ENCODE measurements around the gene GMCL2.

GMCL2 gene

DNA sequence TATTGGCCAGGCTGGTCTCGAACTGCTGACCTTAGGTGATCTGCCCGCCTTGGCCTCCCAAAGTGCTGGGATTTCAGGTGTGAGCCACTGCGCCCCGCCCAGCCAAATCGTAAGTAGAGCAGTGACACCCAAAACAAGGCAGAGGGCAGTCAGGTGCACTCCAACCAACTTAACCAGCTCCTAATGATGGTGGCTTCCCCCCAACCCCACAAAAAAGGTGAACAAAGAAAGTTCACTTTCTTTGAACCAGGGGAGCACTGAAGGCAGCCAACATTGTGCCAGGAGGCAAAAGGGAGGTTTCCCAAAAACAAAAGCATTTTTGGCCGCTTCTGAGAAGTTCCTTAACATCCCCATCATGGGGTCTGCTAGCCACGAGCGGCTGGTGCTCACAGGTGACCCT, 9.6 kb downstream of the GMCL2 start:
- no peak for DNase-seq

DNA sequence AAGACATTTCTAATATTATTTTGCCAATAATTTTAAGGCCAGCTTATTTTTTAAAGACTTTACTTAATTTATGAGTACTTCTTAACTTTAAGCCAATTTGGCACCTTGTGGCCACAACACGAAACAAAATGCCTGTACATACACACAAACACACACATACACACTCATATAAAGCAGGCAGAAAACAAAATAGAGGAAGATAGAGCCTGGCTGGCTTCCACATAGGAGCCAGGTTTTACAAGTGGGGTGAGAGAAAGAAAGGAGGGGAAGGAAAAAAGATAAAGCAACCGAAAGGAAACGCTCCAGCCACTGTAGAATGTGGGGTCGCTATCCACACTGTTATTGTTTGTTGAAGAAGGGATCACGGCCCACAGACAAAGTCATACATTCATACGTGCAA, 10.4 kb downstream of the GMCL2 start:
- no peak for DNase-seq

DNA sequence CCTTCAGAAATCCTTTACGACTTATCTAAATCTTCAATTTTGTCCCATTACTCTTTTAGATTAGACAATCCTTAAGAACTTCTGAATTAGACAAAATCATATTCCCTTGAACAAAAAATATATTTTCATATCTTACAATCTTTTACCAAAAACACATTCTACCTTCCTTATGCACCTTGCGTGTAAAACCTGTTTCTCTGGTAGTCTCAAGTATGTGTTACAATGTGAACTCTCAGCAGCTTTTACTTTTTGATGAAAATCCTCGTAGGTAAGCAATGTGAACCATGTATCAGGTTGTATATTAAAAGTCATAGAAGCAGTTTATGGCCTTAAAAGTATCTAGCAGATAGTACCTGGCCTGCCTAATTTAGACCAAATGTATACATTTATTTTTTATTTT, 12.7 kb downstream of the GMCL2 start:
- no peak for DNase-seq

DNA sequence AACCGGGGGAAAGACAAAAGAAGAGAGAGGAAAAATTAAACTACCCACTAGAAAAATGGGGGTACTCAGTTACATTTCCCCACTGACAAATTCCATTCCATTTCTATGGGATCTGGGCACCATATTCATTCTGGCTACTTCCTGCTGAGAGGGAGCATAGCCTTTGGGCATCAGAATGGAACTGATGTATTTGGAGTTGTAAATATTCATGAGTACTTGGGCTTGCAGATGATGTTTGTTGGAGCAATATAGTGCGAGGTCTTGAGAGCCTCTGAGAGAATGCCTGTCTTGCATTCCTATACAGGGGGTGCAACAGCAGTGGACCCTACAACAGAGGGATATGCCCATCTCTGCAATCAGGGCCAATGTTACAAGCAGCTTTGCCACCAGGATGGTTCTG, 16.7 kb downstream of the GMCL2 start:
- DNase-seq, result no peak

DNA sequence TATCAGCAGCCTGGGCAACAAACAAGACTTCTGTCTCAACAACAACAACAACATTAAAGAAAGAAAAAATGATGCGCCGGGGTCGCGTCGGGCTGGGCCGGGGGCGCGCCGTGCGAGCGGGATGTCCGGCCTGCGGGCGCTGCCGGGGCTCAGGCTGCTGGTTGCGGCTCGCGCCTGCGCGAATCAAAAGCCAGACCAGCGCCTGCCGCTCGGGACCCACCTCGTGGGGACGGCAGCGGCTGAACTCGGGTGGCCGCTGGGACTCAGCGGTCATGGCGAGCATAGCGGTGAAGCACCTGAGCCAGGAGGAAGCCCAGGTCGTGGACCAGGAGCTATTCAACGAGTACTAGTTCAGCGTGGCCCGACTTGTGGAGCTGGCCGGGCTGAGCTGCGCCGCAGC, 21.6 kb downstream of the GMCL2 start:
- no peak for DNase-seq

DNA sequence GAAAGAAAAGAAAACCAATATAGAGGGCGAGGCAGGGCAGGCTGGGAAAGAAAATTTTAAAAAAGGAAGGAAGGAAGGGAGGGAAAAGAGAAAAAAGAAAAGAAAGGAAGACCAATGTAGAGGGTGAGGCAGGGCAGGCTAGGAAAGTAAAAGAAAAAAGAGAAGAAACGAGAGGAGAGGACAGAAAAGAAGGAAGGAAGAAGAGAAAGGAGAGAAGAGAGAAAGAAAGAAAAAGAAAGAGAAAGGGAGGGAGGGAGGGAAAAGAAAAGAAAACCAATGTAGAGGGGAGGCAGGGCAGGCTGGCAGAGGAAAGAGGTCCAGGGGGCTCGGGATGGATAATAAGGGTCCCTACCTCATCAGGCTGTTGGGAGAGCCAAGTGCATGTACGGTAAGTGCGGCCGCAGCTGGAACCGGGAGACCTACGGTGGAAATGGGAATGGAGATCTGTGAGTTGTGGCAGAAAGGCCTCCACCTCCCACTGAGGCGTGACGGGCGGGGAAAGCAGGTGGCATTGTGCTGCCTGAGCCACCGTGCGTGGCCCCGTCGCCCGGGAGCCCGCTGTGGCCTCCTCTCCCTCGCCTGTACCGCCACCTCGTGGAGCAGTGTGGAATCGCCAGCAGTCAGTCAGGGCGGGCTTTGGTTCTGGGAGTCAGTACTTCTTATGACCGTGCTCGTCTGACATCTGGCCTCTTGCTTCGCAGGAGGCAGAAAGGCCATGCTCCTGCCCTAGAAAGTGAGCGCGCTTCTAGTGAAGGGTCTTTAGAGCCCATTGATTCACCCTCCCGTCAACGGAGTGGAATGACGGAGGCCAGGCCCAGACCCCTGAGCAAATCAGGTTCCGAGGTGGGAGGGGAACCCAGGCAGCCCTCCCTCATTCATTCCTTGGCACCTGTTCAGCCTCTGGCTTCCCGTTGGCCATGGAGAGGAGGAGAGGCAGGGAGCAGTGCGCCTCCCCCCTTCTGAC, 23.1 kb downstream of the GMCL2 start:
- DNase-seq, result peak; percentile 63 to 68

DNA sequence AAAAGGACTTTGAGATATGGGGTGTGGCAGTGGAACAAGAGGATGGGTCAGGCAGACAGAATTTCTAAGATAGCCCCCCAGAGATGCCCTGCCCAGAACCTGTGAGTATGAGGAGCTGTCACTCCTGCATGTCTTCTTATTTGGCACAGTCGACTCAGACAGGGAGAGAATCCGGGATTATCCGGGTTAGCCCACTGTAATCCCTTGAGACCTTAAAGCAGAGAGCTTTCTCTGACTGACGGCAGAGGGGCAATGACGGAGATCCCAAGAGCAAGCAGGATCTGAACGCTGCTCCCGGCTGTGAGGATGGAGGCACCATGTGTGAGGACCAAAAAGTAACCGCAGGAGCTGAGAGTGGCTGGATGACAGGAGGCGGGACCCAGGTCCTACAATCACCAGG, 24.7 kb downstream of the GMCL2 start:
- DNase-seq, result no peak

DNA sequence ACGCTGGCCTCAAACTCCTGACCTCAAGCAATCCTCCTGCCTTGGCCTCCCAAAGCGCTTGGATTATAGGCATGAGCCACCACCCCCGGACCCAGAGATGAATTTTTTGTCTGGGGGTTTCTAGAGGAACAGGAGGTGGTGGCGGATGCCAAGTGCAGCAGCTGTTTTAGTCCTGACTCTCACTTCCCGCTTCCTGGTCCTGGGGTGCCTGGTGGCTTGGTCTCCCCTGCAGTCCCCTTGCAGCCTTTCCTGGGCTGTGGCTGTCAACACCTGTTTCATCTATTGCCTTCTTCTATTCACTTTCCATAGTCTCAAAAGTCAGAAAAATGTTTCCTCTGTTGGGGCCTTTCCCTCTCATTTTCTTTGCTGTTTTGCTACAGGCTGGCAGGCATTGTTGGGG, 27.0 kb downstream of the GMCL2 start:
- no peak for DNase-seq

DNA sequence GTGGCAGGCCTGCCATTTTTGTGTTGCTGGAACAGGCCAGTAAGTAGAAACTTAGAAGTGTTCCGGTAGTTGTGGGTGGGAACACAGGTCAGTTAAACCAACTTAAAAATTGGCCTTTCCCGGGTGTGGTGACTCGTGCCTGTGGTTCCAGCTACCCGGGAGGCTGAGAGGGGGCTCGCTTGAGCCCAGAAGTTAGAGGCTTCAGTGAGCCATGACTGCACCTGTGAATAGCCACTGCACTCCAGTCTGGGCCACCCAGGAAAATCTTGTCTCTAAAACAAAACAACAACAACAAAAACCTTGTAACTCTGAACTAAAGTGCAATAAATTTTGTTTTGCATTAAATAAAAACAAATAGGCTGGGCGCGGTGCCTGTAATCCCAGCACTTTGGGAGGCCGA, 32.1 kb downstream of the GMCL2 start:
- no peak for DNase-seq

DNA sequence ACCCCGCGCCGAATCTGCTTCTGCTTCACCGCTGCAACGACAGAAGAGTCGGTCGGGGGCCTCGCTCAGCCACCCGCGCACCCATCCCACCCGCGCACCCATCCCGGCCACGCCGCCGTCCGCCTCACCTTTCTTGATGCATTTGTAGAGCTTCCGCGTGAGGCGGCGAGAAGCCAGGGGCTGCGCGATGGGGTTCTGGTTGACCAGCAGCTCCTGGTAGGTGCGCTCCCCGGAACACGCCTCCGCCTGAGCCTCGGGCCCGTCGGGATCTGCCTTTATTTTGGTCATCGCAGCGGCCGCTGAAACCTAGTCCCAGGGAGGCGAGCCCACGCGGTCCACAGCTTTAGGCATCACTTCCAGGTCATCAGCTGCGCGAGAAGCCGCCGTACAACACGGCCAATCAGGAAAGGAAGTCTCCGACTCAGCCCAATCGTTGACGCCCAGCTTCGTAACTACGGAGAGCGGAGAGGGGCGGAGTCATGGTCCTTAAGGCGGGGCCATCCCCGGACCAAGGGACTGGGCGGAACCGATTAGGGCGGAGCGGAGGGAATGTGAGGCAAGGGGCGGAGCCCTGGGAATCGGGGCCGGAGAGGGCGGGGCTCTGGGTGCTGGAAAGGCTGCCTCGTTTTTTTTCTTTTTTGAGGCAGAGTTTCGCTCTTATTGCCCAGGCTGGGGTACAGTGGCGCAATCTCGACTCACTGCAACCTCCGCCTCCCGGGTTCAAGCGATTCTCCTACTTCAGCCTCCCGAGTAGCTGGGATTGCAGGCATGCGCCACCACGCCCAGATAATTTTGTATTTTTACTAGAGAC, 33.4 kb downstream of the GMCL2 start, which contains the start of gene NHP2:
Gene NHP2 (minus strand): TSS at position 356 of the 811 bp plus-strand sequence. CDS start 68 bp downstream, at position 288.
- DNase-seq, result peak; percentile 98

DNA sequence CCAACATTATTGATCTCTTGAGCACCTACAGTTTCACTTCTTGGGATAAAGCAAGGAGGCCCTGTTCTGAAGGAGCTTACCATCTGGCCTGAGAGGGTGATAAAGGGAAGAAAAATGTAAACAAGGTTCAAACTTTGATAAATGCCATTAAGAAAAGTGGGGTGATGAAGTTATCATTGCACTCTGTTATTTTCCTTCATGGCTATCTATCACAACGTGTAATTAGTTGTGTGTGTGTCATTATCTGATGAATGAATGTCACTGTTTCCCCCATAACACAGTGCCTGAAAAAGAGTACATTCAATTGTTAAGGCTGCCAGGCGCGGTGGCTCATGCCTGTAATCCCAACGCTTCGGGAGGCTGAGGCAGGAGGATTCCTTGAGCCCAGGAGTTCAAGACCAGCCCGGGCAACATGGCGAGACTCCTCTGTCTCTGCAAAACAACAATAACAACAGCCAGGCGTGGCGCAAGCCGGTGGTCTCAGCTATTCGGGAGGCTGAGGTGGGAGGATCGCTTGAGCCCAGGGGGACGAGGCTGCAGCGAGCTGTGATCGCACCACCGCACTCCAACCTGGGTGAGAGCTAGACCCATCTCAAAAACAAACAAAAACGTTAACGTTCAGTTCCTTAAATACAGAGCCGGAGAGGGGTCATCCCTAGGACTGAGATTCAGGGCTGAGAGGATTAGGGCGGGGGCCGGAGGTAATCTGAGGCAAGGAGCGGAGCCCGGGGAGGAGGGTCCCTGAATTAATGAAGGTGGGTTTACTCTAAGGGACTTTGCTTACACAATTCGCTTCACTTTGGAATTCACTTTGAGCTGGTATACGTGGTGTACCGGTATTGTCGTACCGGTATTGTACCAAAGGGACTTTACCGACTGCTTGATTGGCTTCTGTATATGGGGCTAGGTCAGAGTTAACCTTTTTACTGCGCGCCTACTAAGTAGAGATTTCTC, 34.4 kb downstream of the GMCL2 start:
- no peak for DNase-seq

DNA sequence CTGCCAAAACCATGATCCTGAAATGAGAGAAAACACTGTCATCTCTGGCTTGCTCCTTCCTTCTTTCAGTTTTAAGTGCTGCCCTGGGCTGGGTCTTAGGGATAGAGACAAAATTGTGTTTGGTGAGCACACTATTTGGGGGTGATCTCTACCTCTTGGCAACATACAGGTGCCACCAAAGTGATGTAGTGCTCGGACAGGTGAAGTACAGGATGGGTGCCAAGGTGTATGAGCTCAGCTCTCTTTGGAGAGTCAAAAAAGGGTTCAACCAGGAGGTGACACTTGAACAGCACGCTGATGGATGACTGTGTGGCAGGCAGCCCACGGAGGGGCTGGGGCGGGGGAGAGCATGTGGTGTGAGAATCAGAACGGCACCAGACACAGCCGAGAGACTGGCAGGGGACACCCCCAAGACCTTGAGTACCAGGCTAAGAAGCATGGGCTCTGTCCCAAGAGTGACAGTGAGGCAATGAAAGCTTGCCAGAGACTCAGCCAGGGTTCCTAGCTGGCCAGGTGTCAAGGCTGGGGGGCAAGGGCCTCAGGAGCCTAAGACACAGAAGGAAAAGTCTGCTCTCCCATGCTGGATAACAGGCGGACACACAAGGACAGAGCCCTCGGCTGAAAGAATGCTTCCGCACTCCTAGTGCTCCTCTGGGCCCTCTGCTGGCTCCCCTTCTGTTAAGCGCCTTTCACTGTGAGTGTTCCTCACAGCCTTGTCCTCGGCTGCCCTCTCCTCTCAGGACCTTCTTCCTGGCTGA, 36.0 kb downstream of the GMCL2 start:
- DNase-seq, result no peak

DNA sequence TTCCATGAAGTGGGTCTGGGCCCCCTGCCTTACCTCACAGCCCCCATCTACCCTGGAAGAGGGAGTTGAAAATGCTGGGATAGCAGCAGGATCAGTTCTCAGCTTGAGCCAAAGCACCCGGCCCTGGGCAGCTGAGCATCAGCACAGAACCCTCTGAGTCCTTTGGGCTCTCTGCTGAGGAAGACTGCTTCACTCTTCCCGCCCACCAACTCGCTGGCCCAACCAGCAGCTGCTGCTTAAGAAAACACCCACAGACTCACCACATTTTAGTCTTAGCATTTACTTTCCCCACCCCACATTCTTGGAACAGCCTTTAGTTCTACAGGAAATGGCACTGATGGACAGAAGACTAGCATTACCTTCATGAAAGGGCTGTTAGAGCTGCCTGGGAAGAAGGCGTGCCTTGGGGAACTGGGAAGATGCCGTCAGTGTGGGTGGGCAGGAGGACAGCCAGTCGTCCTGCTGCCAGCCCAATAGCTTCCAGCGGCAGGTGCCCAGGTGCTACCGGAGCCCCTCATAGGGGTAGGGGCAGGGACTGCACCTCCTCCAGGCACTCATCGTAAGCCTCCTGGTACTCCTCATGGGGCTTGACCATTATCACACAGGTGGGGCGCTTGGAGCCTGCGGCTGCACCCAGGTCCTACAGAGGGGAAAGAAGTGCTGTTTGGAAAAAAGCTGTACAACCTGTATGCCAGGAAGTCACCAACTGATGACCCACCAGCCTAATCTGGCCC, 37.8 kb downstream of the GMCL2 start:
- no peak for DNase-seq

DNA sequence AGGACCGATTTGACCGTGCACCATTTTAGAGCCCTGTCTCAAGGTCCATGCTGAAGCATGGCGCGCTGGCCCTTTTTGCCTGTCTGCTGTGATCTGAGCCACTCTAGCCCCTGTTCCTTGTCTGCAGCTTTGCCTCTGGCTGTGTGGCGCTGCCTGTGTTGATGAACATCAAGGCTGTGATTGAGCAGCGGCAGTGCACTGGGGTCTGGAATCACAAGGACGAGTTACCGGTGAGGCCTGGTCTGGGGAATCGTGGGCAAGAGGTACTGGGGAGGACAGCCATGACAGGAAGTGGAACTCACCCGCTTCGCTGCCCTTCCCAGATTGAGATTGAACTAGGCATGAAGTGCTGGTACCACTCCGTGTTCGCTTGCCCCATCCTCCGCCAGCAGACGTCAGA, 39.8 kb downstream of the GMCL2 start:
- DNase-seq, result no peak

DNA sequence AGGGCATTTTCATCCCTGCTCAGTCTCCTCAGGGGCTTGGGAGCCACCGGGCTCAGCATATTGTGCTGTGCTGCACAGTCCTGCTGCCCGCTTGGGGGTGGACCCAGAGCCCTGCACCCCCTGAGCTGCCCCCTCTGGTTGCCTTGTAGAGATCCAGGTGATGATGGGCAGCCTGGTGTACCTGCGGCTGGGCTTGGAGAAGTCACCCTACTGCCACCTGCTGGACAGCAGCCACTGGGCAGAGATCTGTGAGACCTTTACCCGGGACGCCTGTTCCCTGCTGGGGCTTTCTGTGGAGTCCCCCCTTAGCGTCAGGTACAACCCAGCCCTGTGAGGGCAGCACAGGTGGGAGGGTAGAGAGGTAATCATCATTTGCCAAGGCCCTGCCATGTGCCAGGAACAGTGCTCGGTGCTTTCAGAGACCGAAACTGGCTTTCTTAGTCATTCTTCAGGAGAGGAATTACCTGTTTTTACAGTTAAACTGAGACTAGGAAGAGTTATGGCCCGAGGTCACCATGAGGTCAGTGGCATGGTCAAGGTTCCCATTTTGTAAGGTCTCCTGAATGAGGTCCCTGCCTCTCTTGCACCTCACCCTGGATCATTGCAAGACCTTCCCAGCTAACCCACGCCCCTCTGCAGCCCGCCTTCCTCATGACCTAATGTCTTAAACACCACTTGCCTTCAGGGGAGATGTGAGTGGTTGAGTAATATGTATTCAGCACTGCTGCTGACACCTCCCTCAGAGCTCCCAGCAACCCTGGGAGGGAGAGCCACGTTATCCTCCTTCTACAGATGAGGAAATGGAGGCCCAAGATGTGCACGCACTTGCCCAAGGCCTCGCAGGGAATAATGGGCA, 41.0 kb downstream of the GMCL2 start:
- DNase-seq, result no peak

DNA sequence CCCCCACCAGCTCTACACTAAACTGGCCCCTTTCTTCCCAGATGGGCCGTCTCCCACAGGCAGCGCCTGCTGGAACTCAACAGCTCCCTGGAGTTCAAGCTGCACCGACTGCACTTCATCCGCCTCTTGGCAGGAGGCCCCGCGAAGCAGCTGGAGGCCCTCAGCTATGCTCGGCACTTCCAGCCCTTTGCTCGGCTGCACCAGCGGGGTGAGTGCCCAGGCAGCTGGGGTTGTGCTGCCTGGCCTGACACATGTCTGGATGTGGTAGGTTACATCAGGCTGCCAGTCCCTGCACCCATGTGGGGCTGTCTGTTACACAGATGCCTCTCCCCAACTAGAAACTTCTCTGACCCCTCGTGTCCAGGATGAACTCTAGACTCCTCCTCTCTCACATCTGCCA, 43.3 kb downstream of the GMCL2 start:
- DNase-seq, result no peak

DNA sequence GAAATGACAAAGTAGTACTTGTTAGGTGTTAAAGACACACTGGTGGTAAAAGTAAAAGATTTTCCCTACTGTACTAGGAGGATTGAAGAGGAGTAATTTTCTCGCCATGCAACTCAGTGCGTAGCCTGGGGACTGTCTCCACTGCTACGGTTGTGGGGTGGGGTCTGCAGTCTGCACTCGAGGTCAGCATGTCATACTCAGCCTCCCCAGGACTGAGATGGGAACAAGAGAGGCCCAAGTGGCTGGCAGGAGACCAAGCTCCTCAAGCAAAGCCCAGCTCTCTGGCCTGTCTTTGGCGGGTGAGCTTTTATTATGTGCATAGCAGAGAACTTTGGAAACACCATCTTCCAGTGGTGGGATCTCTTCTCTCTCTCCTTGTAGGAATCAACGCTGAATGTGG, 43.9 kb downstream of the GMCL2 start:
- DNase-seq, result no peak

DNA sequence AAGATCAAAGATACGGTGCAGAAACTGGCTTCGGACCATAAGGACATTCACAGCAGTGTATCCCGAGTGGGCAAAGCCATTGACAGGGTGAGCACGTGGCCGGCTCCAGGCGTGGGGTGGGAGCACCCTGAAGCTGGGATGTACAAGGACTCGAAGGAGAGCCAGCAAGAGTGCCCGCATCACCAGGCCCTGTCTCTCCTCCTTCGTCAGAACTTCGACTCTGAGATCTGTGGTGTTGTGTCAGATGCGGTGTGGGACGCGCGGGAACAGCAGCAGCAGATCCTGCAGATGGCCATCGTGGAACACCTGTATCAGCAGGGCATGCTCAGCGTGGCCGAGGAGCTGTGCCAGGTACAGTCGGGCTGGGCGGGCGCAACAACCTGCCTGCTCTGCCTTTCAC, 44.5 kb downstream of the GMCL2 start:
- DNase-seq, result no peak

DNA sequence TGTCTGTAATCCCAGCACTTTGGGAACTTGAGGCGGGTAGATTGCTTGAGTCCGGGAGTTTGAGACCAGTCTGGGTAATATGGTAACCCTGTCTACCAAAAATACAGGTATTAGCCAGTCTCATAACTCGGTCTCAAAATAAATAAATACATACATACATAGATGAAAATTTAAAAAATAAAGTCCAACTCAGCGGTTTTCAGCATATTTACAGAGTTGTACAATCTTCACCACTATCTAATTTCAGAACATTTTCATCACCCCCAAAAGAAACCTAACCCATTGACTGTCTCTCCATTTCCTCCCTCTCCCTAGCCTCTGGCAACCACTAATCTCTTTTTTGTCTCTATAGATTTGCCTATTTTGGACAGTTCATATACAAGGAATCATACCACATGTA, 45.6 kb downstream of the GMCL2 start:
- DNase-seq, result no peak

DNA sequence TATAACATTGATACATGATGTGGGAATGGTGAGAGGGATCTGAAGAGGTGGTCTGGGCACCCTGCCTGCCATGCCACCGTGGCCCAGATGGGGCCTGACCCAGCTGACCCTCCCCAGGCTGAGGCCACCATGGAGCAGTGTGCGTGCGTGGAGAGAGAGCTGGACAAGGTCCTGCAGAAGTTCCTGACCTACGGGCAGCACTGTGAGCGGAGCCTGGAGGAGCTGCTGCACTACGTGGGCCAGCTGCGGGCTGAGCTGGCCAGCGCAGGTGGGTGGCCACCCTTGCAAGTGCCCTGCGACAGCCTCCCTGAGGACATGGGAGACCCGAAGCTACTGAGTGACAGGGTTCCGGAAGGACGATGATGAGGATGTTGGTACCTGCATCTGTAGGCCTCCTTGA, 49.2 kb downstream of the GMCL2 start:
- DNase-seq, result no peak

All from hippocampal formation (tissue), 2 donors.